GM10266 (cell line): ENCODE results near the gene SBNO2.
"Not testable (repeated sequence)": the region's sequence is repeated elsewhere in the genome, so short reads cannot be mapped to it uniquely, and the experiment has no call there.

Source experiments
- DNase-seq: peaks from one replicate; pipeline ENCODE4 v3.0.0; 2012; ENCODE audit errors: extremely low spot score
- CTCF ChIP-seq: IDR thresholded peaks from 2 replicates; pipeline ENCODE4 v1.5.1; 2012; ENCODE audit warnings: mild to moderate bottlenecking, low read depth; ENCODE audit not compliant: control insufficient read depth, insufficient read depth; ENCODE audit errors: missing control alignments

Gene SBNO2

GRCh38 chr19:1205114-1206099 is 31.3 kb upstream of the SBNO2 start, which contains the start of gene STK11:
STK11 (plus strand) TSS chr19:1205778; CDS start chr19:1206914, 1,136 bp downstream.
- no peak for TF ChIP-seq CTCF
- peak; percentile 100 for DNase-seq

- DNase-seq, result not testable (repeated sequence)
These were observed 26.5 kb upstream of the SBNO2 start for GRCh38 chr19:1200614-1201013.

- TF ChIP-seq CTCF, result no peak
- no peak for DNase-seq
These were observed 25.5 kb upstream of the SBNO2 start for GRCh38 chr19:1199531-1199930.

GRCh38 chr19:1189419-1189818 is 15.4 kb upstream of the SBNO2 start:
- no peak for TF ChIP-seq CTCF
- DNase-seq, result no peak

- no peak for DNase-seq
- no peak for TF ChIP-seq CTCF
These were observed 9.6 kb upstream of the SBNO2 start for GRCh38 chr19:1183543-1184172.

- no peak for DNase-seq
These were observed 8.7 kb upstream of the SBNO2 start for GRCh38 chr19:1182727-1183126.

GRCh38 chr19:1182068-1182467 is 8.0 kb upstream of the SBNO2 start:
- DNase-seq, result no peak
- TF ChIP-seq CTCF, result no peak

More at GRCh38 chr19:1182727-1183126, 8.7 kb upstream of the SBNO2 start:
- no peak for TF ChIP-seq CTCF
